CD4-positive, alpha-beta memory T cell (primary cell): ENCODE results near the gene GRK5. TPM values are rescaled to one million over a fixed set of nuclear protein-coding genes. Genes with fewer than 3 reads are reported as not detected.
A peak's percentile ranks its signal among the peaks of the same experiment; 100 is the strongest.

Experiments
- CTCF ChIA-PET: fragments of 350-600 bp; sonication (Branson Sonifier 250); formaldehyde crosslinking; loops from one replicate; lab custom pipeline; 2021; ENCODE audit warnings: inconsistent platforms; ENCODE audit not compliant: partially characterized antibody; lab: Charles Lee
- POLR2A ChIA-PET: fragments of 350-600 bp; sonication (Branson Sonifier 250); formaldehyde crosslinking; loops from one replicate; lab custom pipeline; 2021; ENCODE audit not compliant: partially characterized antibody; lab: Charles Lee
- DNase-seq, 5 donors: peaks; one replicate each; pipeline versions ENCODE4 v3.0.0 to v3.0.0-alpha.2; 2020 to 2022; ENCODE audit warnings: mixed read lengths in 1 of 5
- H3K27ac ChIP-seq: one replicate; pipeline ENCODE4 v1.7.0; 2013; ENCODE audit warnings: low read depth, low read length
- H3K27me3 ChIP-seq: 2 replicates; pipeline ENCODE4 v1.7.0; 2013; ENCODE audit warnings: mild to moderate bottlenecking, low read length, moderate library complexity; ENCODE audit not compliant: insufficient read depth
- H3K36me3 ChIP-seq: 2 replicates; pipeline ENCODE4 v1.7.0; 2013; ENCODE audit warnings: mild to moderate bottlenecking, low read length, moderate library complexity; ENCODE audit not compliant: insufficient read depth
- H3K4me1 ChIP-seq: 2 replicates; pipeline ENCODE4 v1.7.0; 2013; ENCODE audit warnings: mild to moderate bottlenecking, low read length, moderate library complexity; ENCODE audit not compliant: insufficient read depth
- H3K4me3 ChIP-seq, 2 donors: one replicate each; pipeline ENCODE4 v1.7.0; 2013; ENCODE audit warnings: low read length in 2 of 2, mild to moderate bottlenecking in 1 of 2
- H3K9me3 ChIP-seq, 2 donors: one replicate each; pipeline ENCODE4 v1.7.0; 2013; ENCODE audit warnings: low read length in 2 of 2, control low read depth in 1 of 2; ENCODE audit not compliant: control insufficient read depth in 1 of 2
- H3K27ac Mint-ChIP-seq, 7 donors: one replicate each; pipeline ENCODE4 v1.8.0; 2020 to 2021; ENCODE audit warnings: mixed read lengths in 7 of 7, mild to moderate bottlenecking in 6 of 7, inconsistent platforms in 3 of 7, moderate library complexity in 3 of 7
- H3K27me3 Mint-ChIP-seq, 2 donors: one replicate each; pipeline ENCODE4 v1.8.0; 2020 to 2021; ENCODE audit warnings: mixed read lengths in 2 of 2
- H3K36me3 Mint-ChIP-seq, 2 donors: one replicate each; pipeline ENCODE4 v1.8.0; 2020 to 2021; ENCODE audit warnings: mixed read lengths in 2 of 2, inconsistent platforms in 1 of 2, mild to moderate bottlenecking in 1 of 2
- H3K4me1 Mint-ChIP-seq, 4 donors: one replicate each; pipeline ENCODE4 v1.8.0; 2020 to 2021; ENCODE audit warnings: mixed read lengths in 4 of 4, mild to moderate bottlenecking in 1 of 4
- H3K4me3 Mint-ChIP-seq, 8 donors: one replicate each; pipeline ENCODE4 v1.8.0; 2020 to 2021; ENCODE audit warnings: mixed read lengths in 8 of 8, mild to moderate bottlenecking in 7 of 8, moderate library complexity in 6 of 8, inconsistent platforms in 3 of 8
- H3K9me3 Mint-ChIP-seq, 8 donors: one replicate each; pipeline ENCODE4 v1.8.0; 2020 to 2021; ENCODE audit warnings: mixed read lengths in 8 of 8, mild to moderate bottlenecking in 5 of 8, inconsistent platforms in 3 of 8, moderate library complexity in 1 of 8
- intact Hi-C: fragments of 100-400 bp; cut with micrococcal nuclease; formaldehyde crosslinking; loops from one replicate; pipeline ENCODE4 v1.15.1; 2023
- polyA plus RNA-seq, 2 donors: library from polyadenylated mRNA; unstranded; fragments of 300-500 nt; fragmentation: Illumina TruSeq; gene quantifications; one replicate each; pipeline ENCODE4 v1.2.3, GENCODE V29; 2021
- total RNA-seq, 2 experiments: library from RNA; stranded (reverse); gene quantifications; one replicate each; pipeline ENCODE4 v1.2.3, GENCODE V29; 2021

The GRK5 gene
- total and polyA plus RNA-seq, 4 experiments from 2014 or later = 7.6 to 27.9 (median 18.6) TPM

DNA sequence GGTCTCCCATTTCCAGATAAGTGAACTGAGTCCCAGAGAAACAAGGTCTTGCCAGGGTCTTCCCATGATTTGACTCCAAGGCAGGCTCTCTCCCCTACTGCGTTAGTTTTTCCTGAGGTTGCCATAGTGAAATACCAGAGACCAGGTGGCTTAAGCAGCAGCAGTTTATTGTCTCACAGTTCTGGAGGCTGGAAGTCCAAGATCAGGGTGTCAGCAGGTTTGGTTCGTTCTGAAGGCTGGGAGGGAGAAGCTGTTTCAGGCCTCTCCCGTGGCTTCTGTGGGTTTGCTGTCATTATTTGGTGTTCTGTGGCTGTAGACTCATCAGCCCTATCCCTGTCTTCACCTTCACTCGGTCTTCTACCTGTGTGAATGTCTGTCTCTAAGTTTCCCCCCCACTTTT, 129.9 kb downstream of the GRK5 start:
- DNase-seq = no peak
- H3K27me3 Mint-ChIP-seq = no peaks in the 10 kb centered on the region
- Histone ChIP-seq H3K36me3 (no peaks in the 10 kb centered on the region), H3K9me3 (no peaks in the 10 kb centered on the region), H3K4me3 (no peak overlapping the region), H3K27me3 (no peaks in the 10 kb centered on the region), H3K27ac (no peak overlapping the region), H3K4me1 (no peaks in the 10 kb centered on the region)
- peaks cover 10 to 30% (median 22%) of the 10 kb centered on the region in 4 donors for H3K4me1 Mint-ChIP-seq
- intact Hi-C loops = no loop called here
- H3K9me3 Mint-ChIP-seq = no peaks in the 10 kb centered on the region
- ChIA-PET POLR2A (no interaction called here), CTCF (interaction anchor here (1.3 kb wide), 1 partner anchor 138 kb away, joined by 4 read pairs; no protein-coding TSS in a partner anchor)
- H3K27ac Mint-ChIP-seq = peak overlapping the region in 2 of 7 donors; percentile 18 to 27
- H3K4me3 Mint-ChIP-seq = no peak overlapping the region
- H3K36me3 Mint-ChIP-seq = peaks cover 19 to 42% of the 10 kb centered on the region in 2 donors

DNA sequence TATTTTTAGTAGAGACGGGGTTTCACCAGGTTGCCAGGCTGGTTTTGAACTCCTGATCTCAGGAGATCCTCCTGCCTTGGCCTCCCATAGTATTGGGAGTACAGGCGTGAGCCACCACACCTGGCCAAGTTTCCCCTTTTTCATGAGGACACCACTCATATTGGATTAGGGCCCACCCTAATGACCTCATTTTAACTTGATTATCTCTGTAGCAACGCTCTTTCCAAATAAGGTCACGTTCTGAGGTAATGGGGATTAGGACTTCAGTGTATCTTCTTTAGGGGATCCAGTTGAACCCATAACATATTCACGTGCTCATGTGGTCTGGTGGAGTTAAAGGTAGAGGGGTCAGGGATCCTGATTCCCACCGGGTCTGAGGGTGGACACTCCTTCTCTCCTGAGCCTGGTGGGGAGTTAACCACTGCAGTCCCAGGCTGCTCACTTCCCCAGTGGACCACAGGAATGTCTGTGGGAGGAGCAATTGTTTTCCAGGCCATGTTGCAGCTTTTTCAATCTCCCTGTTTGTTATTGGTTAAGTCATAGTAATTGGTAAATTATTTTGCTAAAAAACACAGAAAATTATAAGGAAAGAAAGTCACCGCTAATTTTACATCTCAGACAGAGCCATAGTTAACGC, 130.5 kb downstream of the GRK5 start:
- Mint-ChIP-seq H3K9me3 (no peaks in the 10 kb centered on the region), H3K4me3 (no peak overlapping the region), H3K27me3 (no peaks in the 10 kb centered on the region), H3K27ac (peak overlapping the region in 1 of 7 donors; percentile 14), H3K4me1 (peaks cover 8 to 32% (median 22%) of the 10 kb centered on the region in 4 donors), H3K36me3 (peaks cover 23 to 37% of the 10 kb centered on the region in 2 donors)
- Histone ChIP-seq H3K27me3 (no peaks in the 10 kb centered on the region), H3K27ac (no peak overlapping the region), H3K4me1 (no peaks in the 10 kb centered on the region), H3K36me3 (no peaks in the 10 kb centered on the region), H3K9me3 (no peaks in the 10 kb centered on the region), H3K4me3 (no peak overlapping the region)
- ChIA-PET CTCF (no interaction called here), POLR2A (no interaction called here)
- no peak for DNase-seq
- intact Hi-C loops = no loop called here

GRCh38 chr10:119339109-119339508, 131.7 kb downstream of the GRK5 start:
- Histone ChIP-seq H3K4me3 (no peak overlapping the region), H3K27ac (no peak overlapping the region), H3K36me3 (no peaks in the 10 kb centered on the region), H3K27me3 (no peaks in the 10 kb centered on the region), H3K4me1 (no peaks in the 10 kb centered on the region), H3K9me3 (no peaks in the 10 kb centered on the region)
- Mint-ChIP-seq H3K27me3 (no peaks in the 10 kb centered on the region), H3K27ac (no peak overlapping the region), H3K4me3 (no peak overlapping the region), H3K4me1 (peaks cover 8 to 41% (median 28%) of the 10 kb centered on the region in 4 donors), H3K9me3 (no peaks in the 10 kb centered on the region), H3K36me3 (peaks cover 28 to 37% of the 10 kb centered on the region in 2 donors)
- ChIA-PET CTCF (interaction anchor here (1.2 kb wide), 1 partner anchor 9 kb away, joined by 4 read pairs; no protein-coding TSS in a partner anchor), POLR2A (interaction anchor here (1.1 kb wide), 1 partner anchor 34 kb away, joined by 3 read pairs; no protein-coding TSS in a partner anchor)
- DNase-seq = no peak
- intact Hi-C loops = no loop called here

GRCh38 chr10:119340893-119341458, 133.6 kb downstream of the GRK5 start:
- Histone ChIP-seq H3K9me3 (no peaks in the 10 kb centered on the region), H3K4me3 (no peak overlapping the region), H3K36me3 (no peaks in the 10 kb centered on the region), H3K4me1 (no peaks in the 10 kb centered on the region), H3K27me3 (no peaks in the 10 kb centered on the region), H3K27ac (no peak overlapping the region)
- peaks cover 14 to 54% (median 38%) of the 10 kb centered on the region in 4 donors for H3K4me1 Mint-ChIP-seq
- H3K27me3 Mint-ChIP-seq = no peaks in the 10 kb centered on the region
- ChIA-PET POLR2A (no interaction called here), CTCF (interaction anchor here (0.8 to 1.2 kb wide), 2 partner anchors 105 to 141 kb away, joined by 3 to 4 read pairs; no protein-coding TSS in a partner anchor)
- peaks cover 32 to 41% of the 10 kb centered on the region in 2 donors for H3K36me3 Mint-ChIP-seq
- H3K9me3 Mint-ChIP-seq = no peaks in the 10 kb centered on the region
- DNase-seq = no peak
- peak overlapping the region in 3 of 7 donors; percentile 32 to 77 (median 36) for H3K27ac Mint-ChIP-seq
- intact Hi-C loops = no loop called here
- peak overlapping the region in 1 of 8 donors; percentile 26 for H3K4me3 Mint-ChIP-seq

DNA sequence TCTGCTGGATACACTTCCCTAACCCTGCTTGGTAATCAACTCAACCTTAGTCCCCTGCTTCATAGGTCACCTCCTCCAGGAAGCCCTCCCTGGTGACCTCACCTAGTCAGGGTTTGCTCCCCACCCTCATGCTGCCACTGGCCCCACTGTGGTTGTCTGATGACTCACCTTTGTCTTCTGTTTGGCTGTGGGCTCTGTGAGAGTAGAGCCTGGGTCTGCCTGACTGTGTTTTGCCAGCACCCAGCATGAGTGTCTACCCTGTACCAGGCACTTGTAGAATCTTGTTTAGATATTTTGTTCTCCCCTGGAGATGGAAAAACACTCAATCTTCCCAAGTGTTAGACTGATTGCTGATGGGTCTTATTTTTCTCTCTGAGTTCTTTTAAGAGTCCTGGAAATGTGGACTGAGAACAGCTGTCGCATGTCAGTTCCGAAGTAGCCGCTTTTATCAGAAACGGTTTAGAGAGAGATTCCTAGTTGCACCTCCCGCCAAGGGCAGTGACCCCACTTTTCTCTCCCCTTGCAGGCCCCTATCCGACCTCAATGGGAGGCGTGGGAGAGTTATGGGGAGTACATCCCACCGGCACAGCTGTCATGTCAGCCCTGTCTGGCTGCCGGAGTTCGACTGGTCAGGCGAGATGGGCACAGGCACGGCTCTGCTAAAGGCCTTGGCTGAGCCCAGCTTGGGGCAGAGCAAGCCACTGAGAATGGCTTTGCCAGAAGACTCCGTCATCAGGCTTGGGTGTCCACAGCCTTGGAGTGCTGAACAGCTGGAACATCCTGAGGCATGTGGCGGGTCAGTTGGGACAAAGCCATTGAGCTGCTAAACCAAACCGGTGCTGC, 134.3 kb downstream of the GRK5 start:
- H3K27ac Mint-ChIP-seq = peak overlapping the region in 3 of 7 donors; percentile 13 to 41 (median 38)
- intact Hi-C loops = no loop called here
- Histone ChIP-seq H3K9me3 (no peaks in the 10 kb centered on the region), H3K4me3 (no peak overlapping the region), H3K27me3 (no peaks in the 10 kb centered on the region), H3K27ac (no peak overlapping the region), H3K36me3 (no peaks in the 10 kb centered on the region), H3K4me1 (no peaks in the 10 kb centered on the region)
- H3K36me3 Mint-ChIP-seq = peaks cover 27 to 36% of the 10 kb centered on the region in 2 donors
- no peaks in the 10 kb centered on the region for H3K9me3 Mint-ChIP-seq
- peaks cover 14 to 54% (median 38%) of the 10 kb centered on the region in 4 donors for H3K4me1 Mint-ChIP-seq
- ChIA-PET POLR2A (no interaction called here), CTCF (interaction anchor here (0.9 to 1.2 kb wide), 2 partner anchors 10 to 104 kb away, joined by 3 to 4 read pairs; no protein-coding TSS in a partner anchor)
- DNase-seq = no peak
- no peaks in the 10 kb centered on the region for H3K27me3 Mint-ChIP-seq
- H3K4me3 Mint-ChIP-seq = peak overlapping the region in 1 of 8 donors; percentile 26

DNA sequence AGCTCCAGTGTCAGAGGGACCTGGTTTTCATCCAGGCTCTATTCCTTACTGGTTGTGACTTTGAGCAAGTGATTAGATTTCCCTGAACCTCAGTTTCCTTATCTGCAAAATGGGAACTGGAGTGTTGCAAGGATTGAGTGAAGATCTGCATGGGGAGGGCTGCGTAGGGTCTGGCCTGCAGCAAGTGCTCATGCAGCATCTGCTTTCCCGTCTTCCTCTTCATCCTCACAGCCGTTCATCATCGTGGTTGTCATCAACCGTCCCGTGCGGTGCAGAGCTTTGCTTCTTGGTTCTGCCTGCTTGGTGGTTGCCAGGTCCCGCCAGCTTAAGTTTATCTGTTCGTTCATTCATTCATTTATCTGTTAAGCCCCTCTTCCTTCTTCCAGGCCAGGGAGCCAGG, 135.0 kb downstream of the GRK5 start:
- no peak overlapping the region for H3K4me3 Mint-ChIP-seq
- no peak for DNase-seq
- Histone ChIP-seq H3K9me3 (no peaks in the 10 kb centered on the region), H3K36me3 (no peaks in the 10 kb centered on the region), H3K27me3 (no peaks in the 10 kb centered on the region), H3K27ac (no peak overlapping the region), H3K4me3 (no peak overlapping the region), H3K4me1 (no peaks in the 10 kb centered on the region)
- peak overlapping the region in 1 of 7 donors; percentile 71 for H3K27ac Mint-ChIP-seq
- H3K9me3 Mint-ChIP-seq = no peaks in the 10 kb centered on the region
- ChIA-PET POLR2A (no interaction called here), CTCF (interaction anchor here (0.9 kb wide), 1 partner anchor 10 kb away, joined by 3 read pairs; no protein-coding TSS in a partner anchor)
- no peaks in the 10 kb centered on the region for H3K27me3 Mint-ChIP-seq
- peaks cover 14 to 54% (median 37%) of the 10 kb centered on the region in 4 donors for H3K4me1 Mint-ChIP-seq
- H3K36me3 Mint-ChIP-seq = peaks cover 24 to 32% of the 10 kb centered on the region in 2 donors
- intact Hi-C loops = no loop called here
